HEK293T (cell line): ENCODE results near the gene UGGT1.

Experiments
- CTBP1 ChIP-seq: fragments of 450-650 bp; IDR thresholded peaks from 2 replicates; pipeline ENCODE4 v1.6.1; 2016; ENCODE audit warnings: borderline replicate concordance
- TARDBP ChIP-seq: fragments of 450-650 bp; IDR thresholded peaks from 2 replicates; pipeline ENCODE4 v1.6.1; 2016

GRCh38 chr2:128156812-128157211, 65.8 kb downstream of the UGGT1 start:
- TF ChIP-seq TARDBP (no peak), CTBP1 (no peak)
